Measurements from ENCODE around the gene JADE3.
"Not testable (repeated sequence)": the region's sequence is repeated elsewhere in the genome, so short reads cannot be mapped to it uniquely, and the experiment has no call there.

Gene JADE3

GRCh38 chrX:46938589-46938988, 26.4 kb downstream of the JADE3 start:
- DNase-seq = no peak

DNA sequence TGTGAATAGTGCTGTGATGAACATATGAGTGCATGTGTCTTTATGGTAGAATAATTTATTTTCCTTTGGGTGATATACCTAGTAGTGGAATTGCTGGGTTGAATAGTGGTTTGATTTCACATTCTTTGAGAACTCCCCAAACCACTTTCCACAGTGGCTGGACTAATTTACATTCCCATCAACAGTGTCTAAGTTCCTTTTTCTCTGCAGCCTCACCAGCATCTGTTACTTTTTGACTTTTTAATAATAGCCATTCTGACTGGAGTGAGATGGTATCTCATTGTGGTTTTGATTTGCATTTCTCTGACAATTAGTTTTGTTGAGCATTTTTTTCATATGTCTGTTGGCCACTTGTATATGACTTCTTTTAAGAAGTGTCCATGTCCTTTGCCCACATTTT, 29.1 kb downstream of the JADE3 start:
- no peak for DNase-seq

DNA sequence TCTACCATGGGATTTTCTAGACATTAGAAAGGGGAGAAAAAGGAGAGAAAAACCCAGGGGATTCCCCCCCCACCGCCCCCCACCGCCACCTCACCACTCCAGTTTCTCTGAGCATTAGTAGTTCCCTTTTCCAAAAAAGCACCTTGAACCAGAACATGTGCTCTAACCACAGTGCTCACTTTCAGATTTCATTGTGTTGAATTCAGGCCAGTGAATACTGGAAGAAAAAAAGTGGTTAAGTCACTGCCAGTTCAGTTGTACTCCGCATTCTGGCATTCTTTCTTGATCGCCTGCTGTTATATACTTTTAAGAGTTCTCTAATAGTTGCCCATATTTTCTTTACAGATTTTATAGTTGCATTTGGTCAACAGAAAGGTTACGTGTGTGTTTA, 40.9 kb downstream of the JADE3 start:
- no peak for DNase-seq

DNA sequence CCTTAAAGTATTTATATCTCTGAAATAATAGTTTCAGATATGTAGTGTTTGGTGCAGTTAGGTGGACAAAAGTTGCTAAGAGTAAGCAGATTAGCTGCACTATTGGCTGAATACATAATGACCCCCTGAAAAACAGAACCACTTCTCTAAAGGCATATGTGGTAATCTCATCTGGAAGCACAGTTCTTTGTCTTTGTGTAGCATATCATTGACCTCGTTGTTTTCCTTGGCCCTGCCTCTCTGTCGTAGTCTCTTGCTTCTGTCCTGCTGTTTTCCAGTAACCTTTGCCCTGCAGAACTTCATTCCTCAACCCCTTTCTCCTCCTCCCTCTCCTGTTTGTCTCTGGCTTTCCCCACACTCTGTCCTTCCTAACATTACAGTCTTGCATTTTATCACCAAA, 41.4 kb downstream of the JADE3 start:
- DNase-seq = no peak

GRCh38 chrX:46954716-46955115, 42.5 kb downstream of the JADE3 start:
- DNase-seq = no peak

- DNase-seq = not testable (repeated sequence)
Measured at GRCh38 chrX:46956589-46956988, 44.4 kb downstream of the JADE3 start.

GRCh38 chrX:46957297-46957696, 45.1 kb downstream of the JADE3 start:
- DNase-seq = no peak

- no peak for DNase-seq
Measured at GRCh38 chrX:46959101-46959500, 46.9 kb downstream of the JADE3 start.

DNA sequence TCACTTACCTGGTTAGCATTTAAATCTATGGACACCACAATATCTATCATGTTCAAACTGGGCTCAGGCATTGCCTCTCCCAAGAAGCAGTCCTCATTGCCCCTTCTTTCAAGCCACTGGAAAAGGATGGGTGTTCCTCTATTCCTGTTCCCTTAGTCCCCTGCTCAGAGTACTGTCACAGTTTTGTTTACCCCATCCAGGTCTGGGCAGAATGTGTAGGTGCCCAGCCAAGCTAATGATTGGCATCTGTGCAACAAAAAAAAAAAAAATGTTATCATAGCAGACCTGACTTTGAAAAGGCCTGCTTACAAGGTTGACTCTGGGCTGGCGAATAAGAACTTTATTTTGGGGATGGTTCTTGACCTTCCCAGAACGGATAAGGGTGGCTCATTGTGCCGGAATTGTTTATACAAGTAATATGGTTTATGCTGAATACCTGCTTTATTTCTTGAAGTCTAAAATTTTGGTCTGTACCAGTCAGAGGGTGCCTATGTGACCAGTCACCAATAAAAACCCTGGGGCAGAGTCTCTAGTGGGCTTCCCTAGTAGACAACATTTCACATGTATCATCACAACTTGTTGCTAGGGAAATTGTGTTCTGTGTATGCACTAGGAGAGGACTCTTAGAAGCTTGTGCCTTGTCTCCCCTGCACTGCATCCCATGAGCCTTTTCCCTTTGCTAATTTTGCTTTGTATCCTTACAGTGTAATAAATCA, 47.9 kb downstream of the JADE3 start:
- DNase-seq = no peak

GRCh38 chrX:46961097-46961496, 48.9 kb downstream of the JADE3 start:
- no peak for DNase-seq

DNA sequence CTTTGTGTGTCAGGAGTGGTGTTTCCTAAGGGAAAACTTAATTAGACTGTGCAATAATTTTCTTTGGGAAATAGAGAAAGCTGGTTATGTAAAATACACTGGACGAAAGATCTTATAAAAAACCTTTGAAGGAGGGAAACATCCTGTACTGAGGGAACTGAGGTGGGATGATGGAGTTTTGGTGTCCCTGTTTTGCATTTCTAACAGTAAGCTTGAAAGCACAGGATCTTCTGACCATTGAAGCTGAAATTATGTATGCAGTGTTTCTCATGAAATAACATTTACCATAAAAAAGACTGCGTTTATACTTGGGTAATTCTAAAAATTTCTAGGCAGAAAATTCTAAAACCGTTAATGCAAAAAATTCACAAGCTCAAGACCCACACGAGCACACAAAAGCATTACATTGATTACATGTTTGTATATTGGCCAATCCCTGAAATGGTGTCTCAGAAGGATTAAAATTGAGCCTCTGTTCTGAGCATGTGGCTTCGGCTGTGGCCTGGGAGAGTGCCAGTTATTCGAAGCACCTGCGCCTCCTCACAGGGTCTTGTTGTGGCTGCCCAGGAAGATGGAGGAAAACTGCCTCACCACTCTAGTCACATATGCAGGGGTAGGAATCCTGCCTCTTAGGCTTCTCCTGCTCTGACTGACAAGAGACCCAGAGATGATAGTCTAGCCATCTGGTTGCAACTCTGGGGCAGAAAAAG, 49.5 kb downstream of the JADE3 start:
- DNase-seq = no peak

- DNase-seq = no peak
Measured at GRCh38 chrX:46965125-46965758, 53.0 kb downstream of the JADE3 start.

- DNase-seq = no peak
Measured at GRCh38 chrX:46967547-46967946, 55.3 kb downstream of the JADE3 start.

GRCh38 chrX:46977046-46977445, 64.8 kb downstream of the JADE3 start:
- DNase-seq = not testable (repeated sequence)

GRCh38 chrX:46978341-46979291, 66.4 kb downstream of the JADE3 start:
- peak; percentile 78 for DNase-seq

DNA sequence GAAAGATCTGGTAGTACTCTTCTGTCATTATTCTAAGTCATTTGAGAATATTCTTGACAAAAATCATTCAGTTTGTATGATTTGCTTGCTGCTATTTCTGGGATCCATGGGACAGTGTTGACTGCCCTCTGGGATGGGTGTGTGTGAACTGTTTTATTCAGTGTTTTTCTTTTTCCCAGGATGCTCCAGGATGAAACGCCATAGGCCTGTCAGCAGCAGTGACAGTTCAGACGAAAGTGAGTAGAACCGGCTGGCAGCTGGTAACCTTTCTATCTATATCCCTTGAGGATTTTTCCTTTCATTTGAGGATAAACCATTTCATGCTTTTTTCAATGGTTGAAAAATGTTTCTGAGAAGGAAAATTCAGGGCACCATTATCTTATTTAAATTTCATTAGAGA, 72.5 kb downstream of the JADE3 start:
- DNase-seq = no peak

DNA sequence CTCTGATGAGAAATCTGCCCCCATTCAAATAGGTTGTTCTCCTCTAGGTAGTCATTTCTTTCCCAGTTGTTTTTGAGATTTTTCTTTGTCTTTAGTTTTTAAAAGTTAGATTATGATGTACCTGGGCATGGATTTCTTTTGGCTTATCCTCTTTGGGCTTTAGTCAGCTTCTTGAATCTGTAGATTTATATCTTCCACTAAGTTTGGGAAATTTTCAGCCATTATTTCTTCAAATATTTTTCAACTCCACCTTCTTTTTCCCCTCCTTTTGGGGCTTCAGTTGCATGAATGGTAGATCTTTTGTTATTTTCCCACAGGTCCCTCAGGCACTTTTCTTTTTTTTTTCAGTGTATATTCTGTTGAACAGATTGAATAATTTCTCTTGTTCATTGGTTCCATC, 77.3 kb downstream of the JADE3 start:
- DNase-seq = no peak

- DNase-seq = no peak
Measured at GRCh38 chrX:46991664-46992063, 79.4 kb downstream of the JADE3 start.

GRCh38 chrX:46992070-46992469, 79.8 kb downstream of the JADE3 start:
- no peak for DNase-seq

DNA sequence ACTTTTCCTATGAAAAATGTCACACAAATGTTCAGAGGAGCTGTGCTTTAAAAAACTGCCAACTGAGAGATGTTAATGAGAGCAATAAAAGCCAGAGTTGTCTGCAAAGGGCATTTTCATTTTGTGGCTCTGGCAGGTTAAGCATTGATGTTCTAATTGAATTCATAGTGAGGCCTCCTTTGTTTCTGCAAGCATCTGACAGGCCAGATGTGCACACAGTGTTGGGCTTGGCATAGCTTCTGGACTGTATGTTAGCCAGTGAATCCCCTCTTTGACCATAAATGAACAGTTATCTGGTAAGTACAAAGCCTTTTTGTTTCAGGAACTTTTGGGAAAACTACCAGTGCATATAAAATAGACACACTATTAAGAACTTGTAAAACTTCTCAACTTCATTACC, 81.9 kb downstream of the JADE3 start:
- DNase-seq = no peak

- DNase-seq = no peak
Measured at GRCh38 chrX:47012131-47012530, 99.9 kb downstream of the JADE3 start.

DNA sequence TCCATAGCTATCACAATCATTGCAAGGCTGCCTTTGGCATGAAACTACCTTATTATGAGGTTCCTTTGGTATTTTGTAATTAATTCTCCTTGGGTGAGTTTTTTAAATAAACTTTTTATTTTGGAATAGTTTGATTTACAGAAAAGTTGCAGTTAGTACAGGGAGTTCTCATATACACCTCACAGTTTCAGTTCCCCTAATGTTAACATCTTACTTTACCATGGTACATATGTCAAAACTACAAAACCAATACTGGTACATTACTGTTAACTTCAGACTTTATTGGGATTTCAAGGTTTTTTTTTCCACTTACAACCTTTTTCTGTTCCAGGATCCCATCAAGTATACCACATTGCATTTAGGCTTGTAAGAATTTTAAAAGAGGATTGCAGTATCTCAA, 114.0 kb downstream of the JADE3 start:
- no peak for DNase-seq

GRCh38 chrX:47030339-47030738, 118.1 kb downstream of the JADE3 start:
- DNase-seq = peak; percentile 7
